VCaP (cell line): ENCODE data around the gene TNS1.

Source experiments
- H3K27ac ChIP-seq: fragments of 450-650 bp; 2 replicates; pipeline ENCODE4 v1.5.1; 2017
- TF ChIP-seq, protein P1 (sequence below): fragments of 450-650 bp; conservative IDR thresholded peaks from 2 replicates; pipeline ENCODE4 v1.5.1; 2017; ENCODE audit warnings: mild to moderate bottlenecking, moderate library complexity

TNS1 gene

GRCh38 chr2:217993138-217993537, 9.7 kb downstream of the TNS1 start:
- TF ChIP-seq, protein P1, sequence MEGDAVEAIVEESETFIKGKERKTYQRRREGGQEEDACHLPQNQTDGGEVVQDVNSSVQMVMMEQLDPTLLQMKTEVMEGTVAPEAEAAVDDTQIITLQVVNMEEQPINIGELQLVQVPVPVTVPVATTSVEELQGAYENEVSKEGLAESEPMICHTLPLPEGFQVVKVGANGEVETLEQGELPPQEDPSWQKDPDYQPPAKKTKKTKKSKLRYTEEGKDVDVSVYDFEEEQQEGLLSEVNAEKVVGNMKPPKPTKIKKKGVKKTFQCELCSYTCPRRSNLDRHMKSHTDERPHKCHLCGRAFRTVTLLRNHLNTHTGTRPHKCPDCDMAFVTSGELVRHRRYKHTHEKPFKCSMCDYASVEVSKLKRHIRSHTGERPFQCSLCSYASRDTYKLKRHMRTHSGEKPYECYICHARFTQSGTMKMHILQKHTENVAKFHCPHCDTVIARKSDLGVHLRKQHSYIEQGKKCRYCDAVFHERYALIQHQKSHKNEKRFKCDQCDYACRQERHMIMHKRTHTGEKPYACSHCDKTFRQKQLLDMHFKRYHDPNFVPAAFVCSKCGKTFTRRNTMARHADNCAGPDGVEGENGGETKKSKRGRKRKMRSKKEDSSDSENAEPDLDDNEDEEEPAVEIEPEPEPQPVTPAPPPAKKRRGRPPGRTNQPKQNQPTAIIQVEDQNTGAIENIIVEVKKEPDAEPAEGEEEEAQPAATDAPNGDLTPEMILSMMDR: no peak
- H3K27ac ChIP-seq: no peak overlapping the region

- H3K27ac ChIP-seq: no peak overlapping the region
- TF ChIP-seq, protein P1: no peak
Measured at GRCh38 chr2:217992061-217992460, 10.7 kb downstream of the TNS1 start.

- TF ChIP-seq, protein P1: no peak
- no peak overlapping the region for H3K27ac ChIP-seq
Measured at GRCh38 chr2:217990791-217991465, 11.9 kb downstream of the TNS1 start.

DNA sequence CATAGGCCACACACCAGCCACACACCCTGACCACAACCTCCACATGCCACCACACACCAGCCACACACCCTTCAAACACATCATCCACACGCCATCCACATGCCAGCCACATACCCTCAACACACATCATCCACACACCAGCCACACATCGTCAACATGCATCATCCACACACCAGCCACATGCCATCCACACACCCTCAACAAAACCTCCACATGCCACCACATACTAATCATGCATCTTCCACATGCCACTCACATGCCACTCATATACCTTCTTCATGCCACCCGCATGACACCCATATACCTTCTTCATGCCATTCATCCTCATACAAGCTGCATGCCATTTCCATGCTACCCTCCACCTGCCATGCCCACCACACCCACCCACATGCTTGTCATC, 12.4 kb downstream of the TNS1 start:
- TF ChIP-seq, protein P1: no peak
- H3K27ac ChIP-seq: no peak overlapping the region

DNA sequence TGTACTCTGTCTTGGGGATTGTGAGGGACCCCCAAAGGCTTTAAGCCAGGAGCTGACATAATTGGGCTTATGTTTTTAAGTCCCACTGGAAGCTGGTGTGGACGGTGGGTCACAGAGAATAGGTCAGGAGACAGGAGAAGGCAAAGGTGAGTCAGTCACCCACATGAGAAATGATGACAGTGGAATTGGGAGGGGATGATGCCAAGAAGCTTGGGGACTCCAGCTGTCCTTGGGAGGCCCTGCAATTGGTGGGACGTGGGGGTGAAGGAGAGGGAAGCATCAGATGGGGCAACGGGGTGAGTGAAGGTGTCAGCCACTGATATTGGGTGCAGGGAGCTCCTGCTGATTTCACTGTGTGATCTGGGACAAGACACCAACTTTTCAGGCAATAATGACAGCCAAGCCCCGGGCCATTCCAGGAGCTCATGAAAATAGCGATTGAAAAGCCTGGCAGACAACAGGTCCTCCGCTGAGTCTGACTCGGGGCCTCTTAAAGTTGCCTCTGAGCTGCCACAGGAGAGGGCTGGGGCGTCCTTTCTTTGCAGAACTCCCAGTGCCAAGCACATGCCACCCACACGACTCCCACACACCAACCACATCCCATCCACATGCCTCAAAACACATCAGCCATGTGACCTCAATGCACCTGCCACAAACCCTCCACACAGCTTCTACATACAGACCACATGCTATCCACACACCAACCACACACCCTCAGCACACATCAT, 13.4 kb downstream of the TNS1 start:
- TF ChIP-seq, protein P1: no peak
- peak overlapping the region; percentile 76; the same call in 1 of the 2 replicates for H3K27ac ChIP-seq

- peak overlapping the region; percentile 76 for H3K27ac ChIP-seq
- TF ChIP-seq, protein P1: peak; percentile 19
Measured at GRCh38 chr2:217988840-217989204, 14.0 kb downstream of the TNS1 start.

DNA sequence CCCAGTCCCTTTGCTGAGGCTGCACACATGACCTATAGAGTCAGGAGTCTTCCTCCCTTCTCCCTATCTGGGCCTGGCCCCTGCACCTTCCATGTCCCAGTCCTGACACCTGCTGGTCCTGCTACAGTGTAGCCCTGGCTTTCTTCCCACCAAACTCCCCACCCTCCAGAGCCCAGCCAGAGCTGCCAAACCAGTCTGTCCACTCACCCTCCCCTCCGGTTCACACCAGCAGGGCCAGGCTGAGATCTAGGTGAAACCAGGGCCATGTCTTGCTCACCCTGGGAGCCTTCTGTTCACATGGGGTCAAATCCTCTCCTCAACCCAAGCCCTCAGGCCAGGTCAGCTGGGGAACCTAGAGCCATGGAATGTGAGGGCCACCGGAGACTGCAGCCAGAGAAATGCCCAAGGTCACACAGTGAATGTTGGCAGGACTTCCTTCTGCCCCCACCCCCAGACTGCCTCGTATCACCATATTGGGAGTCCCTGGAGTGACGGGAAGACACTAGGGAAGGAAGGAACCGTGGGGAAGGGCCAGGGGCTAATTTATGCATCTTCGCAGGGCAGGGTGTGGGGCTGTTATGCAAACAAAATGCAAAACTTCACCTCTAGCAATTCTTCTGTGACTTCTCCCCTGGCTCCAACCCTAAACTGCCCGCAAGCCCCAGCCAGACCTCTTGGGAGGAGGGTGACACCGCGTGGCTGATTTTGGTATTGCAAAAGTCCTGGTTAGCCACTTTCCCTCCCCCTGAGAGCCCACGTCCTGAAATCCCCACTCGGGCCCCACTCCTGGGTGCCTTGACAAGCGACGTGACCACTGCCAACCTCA, 14.6 kb downstream of the TNS1 start:
- H3K27ac ChIP-seq: peak overlapping the region; percentile 76
- TF ChIP-seq, protein P1: peak; percentile 84
